ENCODE results near the gene CHCHD4.

DNA sequence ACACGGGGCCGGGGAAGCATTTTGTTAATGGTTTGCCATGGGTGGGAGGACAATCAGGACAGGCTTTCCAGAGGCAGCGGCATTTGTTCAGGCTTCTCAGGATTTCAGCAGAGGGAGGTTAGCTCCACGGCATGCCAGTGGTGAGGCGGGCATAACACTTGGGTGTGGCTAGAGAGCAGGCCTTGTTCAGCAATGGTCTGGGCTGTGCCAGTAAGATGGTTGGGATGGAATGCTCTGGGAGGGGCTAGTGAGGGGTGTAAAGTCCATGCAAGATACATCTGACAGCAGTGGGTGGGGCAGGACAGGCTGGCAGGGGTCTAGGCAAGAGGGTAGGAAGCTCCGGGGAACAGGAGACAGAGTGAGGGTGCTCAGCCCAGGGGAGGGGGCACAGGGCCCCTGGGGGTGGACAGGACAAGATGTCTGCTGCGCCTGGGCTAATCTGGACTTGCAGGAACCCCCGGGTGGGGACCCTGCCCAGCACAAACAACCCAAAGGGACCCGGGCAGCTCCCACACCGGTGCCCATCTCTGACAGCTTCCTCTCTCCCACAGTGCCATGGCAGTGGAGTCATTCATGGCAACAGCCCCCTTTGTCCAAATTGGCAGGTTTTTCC, 8.6 kb upstream of the CHCHD4 start:
- TF ChIP-seq POLR2AphosphoS5 (IDR thresholded peaks at IDR 0.05; ENCODE audit: low read depth): no peak
- TF ChIP-seq REST (IDR thresholded peaks at IDR 0.05; ENCODE audit: insufficient replicate concordance, low read depth): no peak
- TF ChIP-seq, protein P1, sequence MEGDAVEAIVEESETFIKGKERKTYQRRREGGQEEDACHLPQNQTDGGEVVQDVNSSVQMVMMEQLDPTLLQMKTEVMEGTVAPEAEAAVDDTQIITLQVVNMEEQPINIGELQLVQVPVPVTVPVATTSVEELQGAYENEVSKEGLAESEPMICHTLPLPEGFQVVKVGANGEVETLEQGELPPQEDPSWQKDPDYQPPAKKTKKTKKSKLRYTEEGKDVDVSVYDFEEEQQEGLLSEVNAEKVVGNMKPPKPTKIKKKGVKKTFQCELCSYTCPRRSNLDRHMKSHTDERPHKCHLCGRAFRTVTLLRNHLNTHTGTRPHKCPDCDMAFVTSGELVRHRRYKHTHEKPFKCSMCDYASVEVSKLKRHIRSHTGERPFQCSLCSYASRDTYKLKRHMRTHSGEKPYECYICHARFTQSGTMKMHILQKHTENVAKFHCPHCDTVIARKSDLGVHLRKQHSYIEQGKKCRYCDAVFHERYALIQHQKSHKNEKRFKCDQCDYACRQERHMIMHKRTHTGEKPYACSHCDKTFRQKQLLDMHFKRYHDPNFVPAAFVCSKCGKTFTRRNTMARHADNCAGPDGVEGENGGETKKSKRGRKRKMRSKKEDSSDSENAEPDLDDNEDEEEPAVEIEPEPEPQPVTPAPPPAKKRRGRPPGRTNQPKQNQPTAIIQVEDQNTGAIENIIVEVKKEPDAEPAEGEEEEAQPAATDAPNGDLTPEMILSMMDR (IDR thresholded peaks at IDR 0.05; ENCODE audit: insufficient read depth, low read length): no peak
- no peak for TF ChIP-seq GABPA (IDR thresholded peaks at IDR 0.05; ENCODE audit: low read depth)
